ENCODE results near the gene STXBP5.

Gene STXBP5

DNA sequence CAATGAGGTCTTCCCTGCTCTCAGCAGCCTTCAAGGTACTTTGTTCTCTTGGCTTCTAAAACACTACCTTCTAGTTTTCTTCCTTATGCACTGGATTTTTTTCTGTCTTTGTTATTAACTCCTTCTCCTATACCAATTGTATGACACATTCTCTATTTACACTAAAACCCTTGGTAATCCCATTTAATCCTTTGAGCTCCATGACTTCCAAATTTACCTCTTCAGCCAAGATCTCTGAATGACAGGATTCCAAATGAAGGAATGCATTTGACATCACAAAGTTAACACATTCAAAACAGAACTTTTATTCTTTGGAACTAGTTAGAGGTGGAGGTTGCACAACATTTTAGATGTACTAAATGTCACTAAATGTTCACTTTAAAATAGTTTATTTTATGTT, 217.7 kb downstream of the STXBP5 start:
- ChIA-PET POLR2A (ENCODE audit: low non-redundant PET) (no interaction called here), CTCF (no interaction called here)
- TF ChIP-seq CTCF (conservative IDR thresholded peaks at IDR 0.05; ENCODE audit: low read depth), result no peak
- DNase-seq (ENCODE audit: low spot score), result no peak
- no peak overlapping the region for H3K27ac ChIP-seq

DNA sequence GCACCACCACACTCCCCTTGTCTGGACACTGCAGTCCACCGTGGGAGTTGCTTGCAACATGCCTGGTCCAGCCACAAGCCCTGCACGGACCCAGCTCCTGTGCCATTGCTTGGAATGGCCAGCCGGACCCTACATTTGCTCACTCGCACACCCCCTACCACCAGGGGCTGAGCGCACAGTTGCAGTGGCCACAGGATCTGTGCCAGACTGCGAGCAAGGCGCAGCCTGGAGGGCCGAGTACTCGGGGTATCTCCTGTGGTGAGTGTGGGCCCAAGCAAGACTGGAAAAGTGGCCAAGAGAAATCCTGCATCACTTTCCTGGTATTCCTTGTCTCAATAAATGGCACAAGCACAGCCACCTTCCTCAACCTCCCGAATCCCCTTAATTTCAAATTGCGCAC, 218.9 kb downstream of the STXBP5 start:
- no peak for DNase-seq (ENCODE audit: low spot score)
- H3K27ac ChIP-seq, result no peak overlapping the region
- POLR2A ChIA-PET (ENCODE audit: low non-redundant PET), result no interaction called here
- no peak for TF ChIP-seq CTCF (conservative IDR thresholded peaks at IDR 0.05; ENCODE audit: low read depth)
- CTCF ChIA-PET, result no interaction called here

DNA sequence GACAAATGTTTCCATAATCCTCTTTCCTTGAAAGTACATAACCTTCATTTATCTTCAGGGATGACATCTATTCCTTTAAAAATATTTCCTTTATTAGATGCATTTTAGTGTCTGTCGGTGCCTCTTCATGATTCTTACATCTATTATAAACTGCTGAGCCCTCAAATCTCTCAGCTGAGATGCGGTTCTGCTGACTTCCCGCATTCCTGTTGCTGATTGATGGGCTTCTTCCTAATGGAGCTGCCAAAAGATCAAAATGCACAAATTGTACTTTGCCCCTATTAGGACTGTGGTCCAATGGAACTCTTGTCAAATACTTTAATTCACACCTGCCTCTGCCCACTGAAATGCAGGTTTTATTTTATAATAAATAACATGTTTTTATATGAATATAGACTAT, 225.6 kb downstream of the STXBP5 start:
- H3K27ac ChIP-seq, result no peak overlapping the region
- POLR2A ChIA-PET (ENCODE audit: low non-redundant PET), result no interaction called here
- TF ChIP-seq CTCF (conservative IDR thresholded peaks at IDR 0.05; ENCODE audit: low read depth), result no peak

GRCh38 chr6:147430811-147431210, 226.6 kb downstream of the STXBP5 start:
- H3K27ac ChIP-seq, result no peak overlapping the region
- ChIA-PET CTCF (no interaction called here), POLR2A (ENCODE audit: low non-redundant PET) (interaction anchor here (0.6 kb wide), 1 partner anchor 879 kb away, joined by 8 read pairs; no protein-coding TSS in a partner anchor)
- DNase-seq (ENCODE audit: low spot score), result no peak
- TF ChIP-seq CTCF (conservative IDR thresholded peaks at IDR 0.05; ENCODE audit: low read depth), result no peak

More for the DNA sequence above, 225.6 kb downstream of the STXBP5 start:
- CTCF ChIA-PET, result no interaction called here
- no peak for DNase-seq (ENCODE audit: low spot score)

- CTCF ChIA-PET, result no interaction called here
- TF ChIP-seq CTCF (conservative IDR thresholded peaks at IDR 0.05; ENCODE audit: low read depth), result no peak
- no peak for DNase-seq (ENCODE audit: low spot score)
- no peak overlapping the region for H3K27ac ChIP-seq
- POLR2A ChIA-PET (ENCODE audit: low non-redundant PET), result no interaction called here
Observed at GRCh38 chr6:147434076-147434475, 229.9 kb downstream of the STXBP5 start.

DNA sequence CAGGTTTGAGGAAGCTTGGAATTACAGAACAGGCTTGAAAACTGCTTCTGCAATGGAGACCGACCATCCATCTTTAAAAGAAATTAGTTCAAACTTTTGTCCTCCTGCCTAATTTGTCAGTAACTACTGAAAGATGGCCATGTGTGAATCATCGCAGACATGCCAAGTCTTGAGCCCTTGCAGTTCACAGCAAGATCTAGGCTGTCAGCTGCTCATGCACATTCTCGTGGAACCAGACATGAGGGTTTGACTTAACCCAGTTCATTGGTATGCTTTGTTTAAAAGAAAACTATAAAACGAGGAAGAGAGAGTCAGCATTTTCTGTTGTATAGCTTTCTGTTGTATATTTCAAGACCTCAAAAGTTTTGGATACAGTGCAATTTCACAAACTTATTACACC, 230.3 kb downstream of the STXBP5 start:
- H3K27ac ChIP-seq, result no peak overlapping the region
- ChIA-PET CTCF (no interaction called here), POLR2A (ENCODE audit: low non-redundant PET) (no interaction called here)
- TF ChIP-seq CTCF (conservative IDR thresholded peaks at IDR 0.05; ENCODE audit: low read depth), result no peak
- DNase-seq (ENCODE audit: low spot score), result peak; percentile 45

DNA sequence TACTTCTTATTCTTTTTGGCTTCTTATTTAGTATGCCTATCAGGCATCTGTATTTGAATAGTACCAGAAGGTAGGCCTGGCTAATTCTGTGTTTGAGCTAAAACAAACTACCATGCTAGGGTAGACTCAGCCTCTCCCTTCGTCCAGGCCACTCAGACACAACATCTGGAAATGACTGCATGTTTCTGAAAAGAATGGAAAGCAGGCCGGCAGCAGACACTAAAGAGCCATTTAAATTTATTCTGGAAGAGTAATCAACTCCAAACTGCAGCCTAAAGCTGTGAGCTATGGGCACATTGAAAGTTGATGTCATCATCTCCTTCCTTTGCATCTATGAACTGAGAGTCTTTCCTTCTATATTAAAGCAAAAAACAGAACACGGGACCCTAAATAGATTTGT, 233.4 kb downstream of the STXBP5 start:
- POLR2A ChIA-PET (ENCODE audit: low non-redundant PET), result no interaction called here
- no peak for DNase-seq (ENCODE audit: low spot score)
- no peak for TF ChIP-seq CTCF (conservative IDR thresholded peaks at IDR 0.05; ENCODE audit: low read depth)
- H3K27ac ChIP-seq, result no peak overlapping the region
- CTCF ChIA-PET, result interaction anchor here (0.7 kb wide), 1 partner anchor 25 kb away, joined by 3 read pairs; no protein-coding TSS in a partner anchor

Measured in RWPE1 (cell line).